Measurements from ENCODE around the gene NLRC5. TPM values are rescaled to one million over a fixed set of nuclear protein-coding genes. Genes with fewer than 3 reads are reported as not detected.
A peak's percentile ranks its signal among the peaks of the same experiment; 100 is the strongest.

Gene NLRC5, protein sequence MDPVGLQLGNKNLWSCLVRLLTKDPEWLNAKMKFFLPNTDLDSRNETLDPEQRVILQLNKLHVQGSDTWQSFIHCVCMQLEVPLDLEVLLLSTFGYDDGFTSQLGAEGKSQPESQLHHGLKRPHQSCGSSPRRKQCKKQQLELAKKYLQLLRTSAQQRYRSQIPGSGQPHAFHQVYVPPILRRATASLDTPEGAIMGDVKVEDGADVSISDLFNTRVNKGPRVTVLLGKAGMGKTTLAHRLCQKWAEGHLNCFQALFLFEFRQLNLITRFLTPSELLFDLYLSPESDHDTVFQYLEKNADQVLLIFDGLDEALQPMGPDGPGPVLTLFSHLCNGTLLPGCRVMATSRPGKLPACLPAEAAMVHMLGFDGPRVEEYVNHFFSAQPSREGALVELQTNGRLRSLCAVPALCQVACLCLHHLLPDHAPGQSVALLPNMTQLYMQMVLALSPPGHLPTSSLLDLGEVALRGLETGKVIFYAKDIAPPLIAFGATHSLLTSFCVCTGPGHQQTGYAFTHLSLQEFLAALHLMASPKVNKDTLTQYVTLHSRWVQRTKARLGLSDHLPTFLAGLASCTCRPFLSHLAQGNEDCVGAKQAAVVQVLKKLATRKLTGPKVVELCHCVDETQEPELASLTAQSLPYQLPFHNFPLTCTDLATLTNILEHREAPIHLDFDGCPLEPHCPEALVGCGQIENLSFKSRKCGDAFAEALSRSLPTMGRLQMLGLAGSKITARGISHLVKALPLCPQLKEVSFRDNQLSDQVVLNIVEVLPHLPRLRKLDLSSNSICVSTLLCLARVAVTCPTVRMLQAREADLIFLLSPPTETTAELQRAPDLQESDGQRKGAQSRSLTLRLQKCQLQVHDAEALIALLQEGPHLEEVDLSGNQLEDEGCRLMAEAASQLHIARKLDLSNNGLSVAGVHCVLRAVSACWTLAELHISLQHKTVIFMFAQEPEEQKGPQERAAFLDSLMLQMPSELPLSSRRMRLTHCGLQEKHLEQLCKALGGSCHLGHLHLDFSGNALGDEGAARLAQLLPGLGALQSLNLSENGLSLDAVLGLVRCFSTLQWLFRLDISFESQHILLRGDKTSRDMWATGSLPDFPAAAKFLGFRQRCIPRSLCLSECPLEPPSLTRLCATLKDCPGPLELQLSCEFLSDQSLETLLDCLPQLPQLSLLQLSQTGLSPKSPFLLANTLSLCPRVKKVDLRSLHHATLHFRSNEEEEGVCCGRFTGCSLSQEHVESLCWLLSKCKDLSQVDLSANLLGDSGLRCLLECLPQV (N-terminal part only)
- polyA plus RNA-seq (ENCODE audit: insufficient read depth in 1 of 5, insufficient read length in 5 of 5, low replicate concordance in 1 of 5) = 10 to 100 TPM in 4 of 5 donors, 1 to 10 TPM in 1; 8.2 to 13.9 (median 10.7) TPM
- long read RNA-seq, donor 1 = 0 reads
- long read RNA-seq, donor 2, partial matches to known transcripts = 0 of 1 reads
- long read RNA-seq, donor 2, other reads (novel, unspliced or antisense) = 0 of 1 reads
- long read RNA-seq, donor 3, partial matches to known transcripts = 0 of 1 reads
- long read RNA-seq, donor 3, other reads (novel, unspliced or antisense) = 0 of 1 reads
- long read RNA-seq, donor 4, partial matches to known transcripts = 0 of 2 reads
- long read RNA-seq, donor 4, other reads (novel, unspliced or antisense) = 0 of 2 reads
- long read RNA-seq, donor 5 = 0 reads
- long read RNA-seq, donor 6 = 0 reads
- long read RNA-seq, donor 7, partial matches to known transcripts = 0 of 1 reads
- long read RNA-seq, donor 7, other reads (novel, unspliced or antisense) = 0 of 1 reads
- long read RNA-seq, donor 8, partial matches to known transcripts = 14 of 27 reads
- long read RNA-seq, donor 8, other reads (novel, unspliced or antisense) = 13 of 27 reads

DNA sequence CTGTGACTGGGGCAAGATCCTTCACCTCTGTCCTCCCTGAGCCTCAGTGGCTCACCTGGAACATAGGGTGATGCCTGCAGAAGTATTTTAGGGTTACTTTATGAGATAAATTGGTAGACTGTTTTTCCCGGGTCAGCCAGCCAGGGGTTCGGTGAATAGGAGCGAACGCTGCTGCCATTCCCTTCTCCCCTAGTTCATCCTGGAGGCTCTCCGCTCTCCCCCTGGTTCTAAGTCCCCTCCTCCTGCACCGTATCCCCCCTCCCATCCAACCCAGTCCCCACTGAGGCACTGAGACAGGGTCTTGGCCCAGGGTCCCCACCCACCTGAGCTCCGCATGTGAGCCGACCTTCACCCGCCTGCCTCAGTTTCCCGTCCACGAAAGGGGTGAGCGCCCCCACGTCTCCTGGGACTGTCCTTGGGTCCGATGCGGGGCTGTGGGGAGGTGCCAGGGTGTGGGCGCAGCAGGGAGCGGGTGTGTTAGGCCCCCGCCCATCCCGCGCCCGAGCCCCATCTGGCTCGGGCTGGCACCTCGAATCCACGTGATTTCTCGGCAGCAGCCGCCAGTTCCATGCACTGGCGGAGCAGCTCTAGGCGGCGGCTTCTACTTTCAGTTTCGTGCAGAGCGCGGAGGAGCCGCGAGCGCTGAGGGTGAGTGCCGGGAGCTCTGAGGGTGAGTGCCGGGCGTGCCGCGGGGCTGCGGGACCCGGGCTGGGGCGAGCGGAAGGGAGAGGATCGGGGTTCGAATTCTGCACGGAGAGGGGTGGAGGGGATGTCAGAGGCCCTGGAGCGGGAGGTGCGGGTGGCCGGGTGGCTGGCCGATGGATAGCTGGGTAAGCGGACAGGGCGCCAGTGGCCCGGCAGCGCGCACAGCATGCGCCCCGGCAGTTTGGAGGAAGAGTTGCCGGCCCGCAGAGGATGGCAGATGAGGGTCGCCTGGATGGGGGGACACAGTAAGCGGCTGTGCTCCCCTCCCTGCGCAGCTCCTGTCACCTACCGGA, at the start of gene NLRC5:
NLRC5 (plus strand) TSS at position 610 of the 998 bp plus-strand sequence. CDS start 31,156 bp downstream, outside the sequence.
- peak; percentile 74 for DNase-seq

DNA sequence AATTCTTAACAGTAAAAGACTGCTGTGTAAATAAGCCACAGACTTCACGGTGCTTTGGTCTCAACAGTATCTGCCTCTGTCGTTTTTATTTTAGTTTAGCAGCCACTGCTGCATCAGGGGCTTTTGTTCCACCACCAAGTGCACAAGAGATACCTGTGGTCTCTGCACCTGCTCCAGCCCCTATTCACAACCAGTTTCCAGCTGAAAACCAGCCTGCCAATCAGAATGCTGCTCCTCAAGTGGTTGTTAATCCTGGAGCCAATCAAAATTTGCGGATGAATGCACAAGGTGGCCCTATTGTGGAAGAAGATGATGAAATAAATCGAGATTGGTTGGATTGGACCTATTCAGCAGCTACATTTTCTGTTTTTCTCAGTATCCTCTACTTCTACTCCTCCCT, 49.6 kb upstream of the NLRC5 start:
- DNase-seq = no peak

DNA sequence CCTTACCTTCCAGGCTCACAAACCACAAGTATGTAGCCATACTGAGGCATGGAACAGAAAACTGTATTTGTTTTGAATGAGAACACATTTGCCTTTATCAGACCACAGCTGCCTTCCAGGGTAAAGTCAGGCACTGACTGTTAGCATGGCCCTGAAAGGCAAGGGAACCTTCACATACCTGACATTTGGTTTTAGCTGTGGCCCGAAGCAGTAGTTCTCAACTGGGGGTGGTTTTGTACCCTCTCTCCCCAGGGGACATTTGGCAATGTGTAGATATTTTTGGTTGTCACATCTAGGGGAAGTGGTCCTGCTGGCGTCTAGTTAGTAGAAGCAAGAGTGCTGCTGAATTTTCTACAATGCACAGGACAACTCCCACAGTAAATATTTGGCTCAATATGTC, 48.3 kb upstream of the NLRC5 start:
- no peak for DNase-seq

DNA sequence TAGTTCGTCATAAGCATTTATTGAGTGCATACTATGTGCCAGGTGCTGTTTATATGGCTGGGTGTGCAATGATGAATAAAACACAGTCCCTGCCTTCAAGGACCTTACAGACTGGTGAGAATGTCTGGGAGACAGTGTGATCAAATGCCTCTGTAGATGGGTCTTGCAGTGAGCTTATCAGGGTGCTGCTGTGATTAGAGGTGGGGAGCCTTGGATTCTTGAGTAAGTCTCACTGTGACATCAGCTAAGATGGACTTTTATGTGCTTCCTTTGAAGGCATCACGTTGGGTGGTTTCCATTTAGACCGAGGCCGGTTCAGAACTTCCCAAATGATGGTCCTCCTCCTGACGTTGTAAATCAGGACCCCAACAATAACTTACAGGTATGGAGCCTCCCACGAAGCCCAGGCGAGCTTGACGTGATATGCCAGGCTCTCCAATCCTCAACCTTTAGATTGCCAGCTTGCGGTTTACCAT, 47.5 kb upstream of the NLRC5 start:
- no peak for DNase-seq

DNA sequence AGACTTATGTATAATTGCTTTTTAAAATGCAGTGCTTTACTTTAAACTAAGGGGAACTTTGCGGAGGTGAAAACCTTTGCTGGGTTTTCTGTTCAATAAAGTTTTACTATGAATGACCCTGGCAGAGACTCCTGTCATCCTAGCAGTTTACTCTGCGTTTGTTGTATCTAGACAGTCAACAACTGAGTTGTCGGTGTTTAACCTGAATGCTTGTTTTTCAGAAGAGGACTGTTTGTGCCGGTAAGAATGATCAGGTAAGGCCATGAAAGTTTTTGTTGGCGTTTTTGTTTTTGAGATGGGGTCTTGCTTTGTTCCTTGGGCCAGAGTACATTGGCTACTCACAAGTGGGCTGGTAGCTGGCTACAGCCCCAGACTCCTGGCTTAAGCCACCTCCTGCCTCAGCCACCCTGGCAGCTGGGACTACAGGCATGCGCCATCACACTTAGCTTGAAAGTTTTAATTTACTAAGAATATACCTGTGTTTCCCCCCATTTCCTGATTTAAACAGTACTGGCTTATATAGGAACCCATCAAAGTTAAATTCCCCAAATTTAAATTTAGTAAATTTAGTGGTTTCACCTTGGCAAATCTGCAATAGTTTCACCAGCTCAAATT, 45.5 kb upstream of the NLRC5 start:
- no peak for DNase-seq

DNA sequence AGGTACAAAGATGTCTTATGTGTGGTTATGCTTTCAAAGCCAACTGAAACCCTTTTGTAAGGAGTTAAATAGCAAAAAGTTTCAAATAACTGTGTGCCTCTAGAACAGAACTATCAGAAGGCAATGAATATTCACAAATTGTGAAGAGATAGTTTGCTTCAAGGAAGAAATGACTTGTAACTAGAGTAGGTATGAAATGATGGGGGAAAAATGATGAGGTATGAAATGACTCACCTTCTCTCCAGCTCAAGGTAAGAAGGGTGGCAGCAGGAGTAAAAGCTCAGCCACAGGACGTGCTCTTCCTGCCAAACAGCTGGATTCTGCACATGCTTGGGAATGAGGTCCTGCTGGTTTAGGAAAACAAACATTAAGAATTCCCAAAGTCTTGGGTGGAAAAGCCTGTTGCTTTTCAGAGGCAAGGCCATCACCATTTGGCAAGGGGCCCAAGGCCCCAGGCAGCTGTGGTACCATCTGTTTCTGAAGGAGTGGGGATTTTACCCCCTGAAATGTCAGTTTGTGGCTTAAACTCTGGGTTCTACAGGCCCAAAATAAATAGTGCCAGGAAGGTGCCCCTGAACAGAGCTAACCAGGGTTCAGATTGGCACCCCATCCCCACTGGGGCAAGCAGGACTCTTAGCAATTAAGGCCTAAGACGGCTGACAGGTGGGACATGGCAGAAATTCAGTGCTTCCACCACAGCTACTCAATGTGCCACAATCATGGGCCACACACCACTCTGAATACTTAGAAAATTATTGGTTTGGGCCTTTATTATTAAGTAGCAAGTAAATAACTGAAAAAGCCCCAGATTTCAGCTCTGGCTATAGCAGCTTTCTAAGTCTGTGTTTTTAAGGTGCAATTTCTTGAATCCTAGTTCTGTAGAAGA, 44.2 kb upstream of the NLRC5 start:
- DNase-seq = no peak

DNA sequence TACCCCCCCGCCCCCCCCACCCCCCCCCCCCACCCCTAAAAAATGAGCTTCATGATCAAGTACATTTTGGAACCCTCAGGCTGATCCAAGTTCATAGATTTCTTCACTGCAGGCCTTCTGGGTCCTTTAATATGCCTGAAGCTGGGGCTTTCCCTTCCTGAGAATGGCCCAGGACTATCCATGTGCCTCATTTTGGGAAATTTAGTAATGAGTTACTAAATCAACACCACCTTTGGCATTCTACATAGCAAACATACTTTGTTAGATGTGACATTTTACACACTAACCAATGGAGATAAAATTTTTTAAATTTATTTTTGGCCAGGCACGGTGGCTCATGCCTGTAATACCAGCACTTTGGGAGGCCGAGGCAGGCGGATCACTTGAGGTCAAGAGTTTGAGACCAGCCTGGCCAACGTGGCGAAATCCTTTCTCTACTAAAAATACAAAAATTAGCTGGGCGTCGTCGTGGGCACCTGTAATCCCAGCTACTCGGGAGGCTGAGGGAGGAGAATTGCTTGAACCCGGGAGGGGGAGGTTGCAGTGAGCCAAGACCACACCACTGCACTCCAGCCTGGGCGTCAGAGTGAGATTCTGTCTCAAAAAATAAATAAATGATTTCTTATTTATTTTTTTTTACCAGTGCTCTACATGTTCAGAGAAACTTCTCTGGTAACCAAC, 43.4 kb upstream of the NLRC5 start:
- no peak for DNase-seq

DNA sequence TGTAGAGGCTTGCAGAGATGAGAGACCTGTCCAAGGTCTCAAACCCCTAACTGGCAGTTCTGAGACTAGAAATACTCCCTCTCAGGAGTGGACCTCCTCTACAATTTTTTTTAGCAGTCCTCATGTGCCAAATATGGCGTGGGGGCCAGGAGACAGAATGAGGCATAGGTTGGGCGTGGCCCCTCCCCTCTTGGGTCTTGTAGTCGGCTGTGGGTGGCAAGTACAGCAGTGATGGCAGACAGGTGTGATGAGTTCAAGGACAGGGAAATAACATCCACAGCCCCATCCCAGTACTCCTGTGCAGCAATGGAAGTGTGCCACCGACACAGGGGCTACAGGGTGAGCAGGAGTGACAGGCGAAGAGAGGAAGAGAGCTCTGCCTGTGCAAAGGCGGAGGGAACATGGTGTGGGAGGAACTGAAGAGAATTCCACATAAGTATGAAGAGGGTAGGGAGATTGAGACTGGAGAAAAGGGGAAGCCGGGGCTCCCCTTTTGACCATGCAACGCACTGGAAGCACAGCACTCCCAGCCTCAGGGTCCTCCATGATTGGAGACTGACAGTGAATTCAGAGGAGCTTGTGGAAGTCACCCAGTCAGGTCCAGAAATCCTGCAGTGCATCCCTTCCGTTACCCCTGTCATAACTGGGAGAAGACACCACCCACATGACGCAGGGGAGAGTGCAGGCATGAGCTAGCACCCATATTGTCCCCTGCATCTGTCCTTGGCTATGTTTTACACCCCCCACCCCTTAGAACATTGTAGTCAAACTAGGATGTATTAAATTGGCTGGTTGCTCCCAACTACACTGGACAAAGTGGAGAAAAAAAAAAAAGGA, 42.4 kb upstream of the NLRC5 start:
- no peak for DNase-seq

DNA sequence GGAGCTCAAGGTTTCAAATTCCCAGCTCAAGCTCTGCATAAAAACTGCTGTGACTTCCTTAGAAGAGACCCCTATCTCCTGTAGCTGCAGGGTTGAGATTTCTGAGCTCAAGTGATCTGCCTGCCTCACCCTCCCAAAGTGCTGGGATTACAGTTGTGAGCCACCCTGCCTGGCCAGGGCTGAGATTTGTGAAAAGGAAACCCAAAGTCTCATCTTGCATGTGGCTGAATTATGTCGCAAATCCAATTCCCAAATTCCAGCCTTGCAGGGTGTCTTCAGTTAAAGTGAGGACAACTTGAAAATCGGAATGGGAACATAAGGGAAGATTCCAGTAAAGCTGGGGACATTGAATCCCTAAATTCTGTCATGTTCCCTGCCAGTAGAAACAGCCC, 41.8 kb upstream of the NLRC5 start:
- DNase-seq = no peak

DNA sequence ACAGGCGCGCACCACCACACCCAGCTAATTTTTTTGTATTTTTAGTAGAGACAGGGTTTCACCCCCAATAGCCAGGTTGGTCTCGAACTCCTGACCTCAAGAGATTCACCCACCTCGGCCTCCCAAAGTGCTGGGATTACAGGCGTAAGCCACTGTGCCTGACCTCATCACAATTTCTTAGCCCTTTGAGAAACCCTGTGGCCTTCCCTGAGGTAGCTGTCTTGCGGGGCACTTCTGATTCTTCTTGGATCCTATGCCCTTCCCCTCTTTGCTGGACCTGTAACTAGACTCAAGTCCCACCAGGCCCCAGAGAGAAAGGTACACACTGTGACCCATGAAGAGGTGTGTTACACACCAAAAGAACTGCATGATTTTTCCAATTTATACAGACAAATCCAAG, 41.1 kb upstream of the NLRC5 start:
- no peak for DNase-seq

DNA sequence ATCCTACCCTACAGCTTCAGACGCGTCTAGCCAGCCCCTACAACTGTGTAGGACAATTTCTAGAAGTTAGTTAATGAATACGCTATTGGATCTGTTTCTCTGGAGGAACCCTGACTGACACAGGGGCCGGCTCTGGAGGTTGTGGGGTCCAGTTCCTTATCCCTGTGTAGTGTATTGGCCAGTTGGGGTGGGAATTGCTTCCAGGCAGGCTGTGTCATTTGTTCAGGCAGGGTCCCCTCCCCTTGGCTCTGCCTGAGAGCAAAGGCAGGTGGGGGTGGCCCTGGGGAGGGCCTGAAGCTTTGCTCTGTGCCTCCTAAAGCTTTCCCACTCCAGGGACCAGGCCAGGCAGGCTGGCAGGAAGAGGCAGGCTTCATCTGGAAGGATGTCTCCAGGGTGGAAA, 39.3 kb upstream of the NLRC5 start:
- DNase-seq = no peak

DNA sequence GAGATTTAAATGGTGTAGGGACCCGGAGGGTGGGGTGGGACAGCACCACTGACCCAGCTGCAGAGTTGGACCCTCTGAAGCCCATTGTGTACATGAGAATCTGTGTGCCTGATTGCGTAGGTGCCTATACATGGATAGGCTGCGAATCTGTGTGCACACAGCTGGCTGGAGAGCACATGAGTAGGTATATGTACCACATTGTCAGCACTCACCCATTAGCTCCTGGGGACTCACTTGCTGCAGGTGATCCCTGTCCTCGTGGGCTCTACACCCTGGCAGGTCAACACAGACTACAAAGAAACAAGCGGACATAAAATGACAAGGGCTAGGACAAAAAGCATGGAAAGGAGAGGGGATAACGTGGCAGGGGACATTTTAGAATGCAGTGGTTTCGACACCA, 38.9 kb upstream of the NLRC5 start:
- no peak for DNase-seq

DNA sequence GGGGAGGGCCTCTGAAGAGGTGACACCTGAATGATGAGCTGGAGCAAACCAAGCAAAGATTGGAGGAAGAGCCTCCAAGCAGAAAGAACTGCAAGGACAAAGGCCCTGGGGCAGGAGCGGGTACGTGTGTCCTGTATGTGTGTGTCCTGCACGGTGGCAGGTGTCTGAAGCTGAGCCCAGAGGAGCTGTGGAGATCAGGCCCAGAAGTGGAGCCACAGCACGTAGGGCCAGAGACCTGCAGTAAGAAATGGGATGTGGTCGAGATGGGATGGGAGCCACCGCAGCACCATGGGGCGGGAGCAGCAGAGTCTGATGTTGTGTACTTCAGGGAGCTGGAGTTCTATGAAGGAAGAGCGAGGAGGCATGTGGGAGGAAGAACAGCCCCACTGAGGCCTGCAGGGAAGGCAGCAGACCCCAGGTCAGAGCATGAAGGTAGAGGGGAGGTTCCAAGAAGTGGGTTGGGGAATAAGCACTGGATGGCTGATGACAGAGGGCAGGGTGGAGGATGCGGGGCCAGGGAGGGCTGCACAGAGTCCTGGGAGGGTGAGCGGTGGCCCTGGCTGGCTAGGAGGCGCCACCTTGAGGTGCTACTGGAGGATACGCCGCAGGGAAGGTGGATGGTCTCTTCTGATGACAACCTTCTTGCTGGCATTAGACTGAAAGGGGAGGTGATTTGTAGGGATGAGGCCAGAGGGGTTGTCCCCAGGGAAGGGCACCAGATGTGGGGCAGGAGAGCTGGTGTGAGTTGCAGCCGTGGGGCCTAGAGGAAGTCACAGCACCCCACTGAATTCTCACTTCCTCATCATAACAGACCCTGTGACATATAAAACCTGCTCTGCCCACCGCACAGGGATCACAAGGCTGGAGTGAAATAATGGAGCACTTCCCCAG, 38.2 kb upstream of the NLRC5 start:
- no peak for DNase-seq

DNA sequence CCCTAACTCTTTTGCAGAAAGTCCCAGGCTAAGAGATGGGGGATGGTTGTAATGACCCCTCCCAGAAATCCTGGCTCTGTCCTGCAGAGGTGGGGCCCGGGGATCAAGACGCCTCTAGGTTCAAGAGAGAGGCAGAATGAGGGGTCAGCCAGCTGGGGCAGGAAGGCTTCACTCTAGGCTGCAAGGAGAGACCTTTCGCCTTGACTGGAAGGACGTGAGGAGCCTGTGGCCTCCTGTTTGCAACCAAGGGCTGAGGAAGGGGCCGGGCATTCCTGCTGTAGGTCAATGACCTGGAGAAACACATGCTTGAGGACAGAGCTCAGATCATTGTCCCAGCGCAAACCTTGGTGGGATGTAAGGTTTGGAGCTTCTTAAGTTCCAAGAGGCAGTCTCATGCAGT, 36.4 kb upstream of the NLRC5 start:
- no peak for DNase-seq

DNA sequence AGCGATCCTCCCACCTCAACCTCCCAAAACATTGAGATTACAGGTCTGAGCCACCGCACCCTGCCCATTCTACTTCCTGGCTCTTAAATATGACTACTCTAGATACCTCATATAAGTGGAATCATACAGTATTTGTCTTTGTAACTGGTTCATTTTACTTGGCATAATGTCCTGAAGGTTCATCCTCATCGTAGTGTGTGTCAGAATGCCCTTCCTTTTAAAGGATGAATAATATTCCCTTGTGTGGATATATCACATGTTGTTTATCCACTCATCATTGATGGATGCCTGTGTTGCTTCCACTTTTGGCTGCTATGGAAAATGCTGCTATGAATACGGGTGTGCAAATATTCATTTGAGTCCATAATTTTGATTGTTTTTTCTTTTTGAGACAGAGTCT, 33.3 kb upstream of the NLRC5 start:
- DNase-seq = no peak
